A549 (cell line): ENCODE results near the gene DUT. TPM values are rescaled to one million over a fixed set of nuclear protein-coding genes. Genes with fewer than 3 reads are reported as not detected.
A peak's percentile ranks its signal among the peaks of the same experiment; 100 is the strongest.

ENCODE experiments used
- ATAC-seq, 2 experiments: fragments of 200-7000 bp in 1 of 2; fragments of >200 bp in 1 of 2; cut with Nextera tagmentation in 1 of 2; cut with Tn5 transposase in 1 of 2; 3 replicates each; pipeline versions ENCODE4 v1.8.0 to v1.9.1; 2018 to 2020; ENCODE audit warnings: mild to moderate bottlenecking in 1 of 2, moderate library complexity in 1 of 2
- CTCF ChIA-PET: fragments of 300-600 bp; sonication (Branson Sonifier 250); formaldehyde crosslinking; extraction: SDS; loops from one replicate; lab custom pipeline; 2021; ENCODE audit warnings: antibody characterized with exemption, inconsistent platforms; lab: Yijun Ruan, JAX
- POLR2A ChIA-PET: fragments of 350-600 bp; formaldehyde crosslinking; extraction: SDS; loops from one replicate; lab custom pipeline; 2021; ENCODE audit warnings: antibody characterized with exemption, inconsistent platforms; lab: Yijun Ruan, JAX
- DNase-seq, 2 experiments: peaks; one replicate each; pipeline versions ENCODE4 v3.0.0 to v3.0.0-alpha.2; 2011 to 2016; ENCODE audit warnings: low read depth in 1 of 2, low spot score in 1 of 2
- FAIRE-seq: peaks from 2 replicates; lab custom pipeline; 2011; peaks lifted over from hg19 to GRCh38; lab: Jason Lieb, UNC
- H3K27ac ChIP-seq, 2 experiments: fragments of >200 bp; sonication (Bioruptor Twin); formaldehyde crosslinking; 3 replicates each; pipeline ENCODE4 v1.5.1; 2016 to 2017
- H3K4me1 ChIP-seq: fragments of >200 bp; sonication (Bioruptor Twin); formaldehyde crosslinking; 3 replicates; pipeline ENCODE4 v1.6.1; 2016
- H3K4me2 ChIP-seq: fragments of >200 bp; sonication (Bioruptor Twin); formaldehyde crosslinking; 3 replicates; pipeline ENCODE4 v1.6.1; 2016
- H3K4me3 ChIP-seq: fragments of >200 bp; sonication (Bioruptor Twin); formaldehyde crosslinking; 3 replicates; pipeline ENCODE4 v1.5.1; 2016
- H3K9me3 ChIP-seq: fragments of >200 bp; sonication (Bioruptor Twin); formaldehyde crosslinking; 3 replicates; pipeline ENCODE4 v1.6.1; 2016
- CBX2 ChIP-seq: fragments of 200-600 bp; sonication (generic); IDR thresholded peaks from 2 replicates; pipeline ENCODE4 v1.6.1; 2016; ENCODE audit warnings: low read depth, mild to moderate bottlenecking, borderline replicate concordance
- CHD2 ChIP-seq: fragments of 150-350 bp; IDR thresholded peaks from 2 replicates; pipeline ENCODE4 v1.6.1; 2014; ENCODE audit warnings: low read length; ENCODE audit not compliant: partially characterized antibody
- EP300 ChIP-seq, 2 experiments: fragments of >200 bp; sonication (Bioruptor Twin); formaldehyde crosslinking; IDR thresholded peaks; 2 replicates in 1 of 2; 3 replicates in 1 of 2; pipeline ENCODE4 v1.6.1; 2016 to 2017
- FOSB ChIP-seq: fragments of 250-450 bp; sonication (Bioruptor Pico); IDR thresholded peaks from 2 replicates; pipeline ENCODE4 v1.5.0; 2020; ENCODE audit warnings: mild to moderate bottlenecking, moderate library complexity
- FOXS1 ChIP-seq: fragments of 250-450 bp; sonication (Bioruptor Pico); IDR thresholded peaks from 2 replicates; pipeline ENCODE4 v1.5.0; 2020; ENCODE audit warnings: mild to moderate bottlenecking, moderate library complexity
- GATA3 ChIP-seq: IDR thresholded peaks from 2 replicates; pipeline ENCODE4 v1.6.1; 2012; ENCODE audit warnings: borderline replicate concordance
- HDAC2 ChIP-seq: fragments of 200-600 bp; sonication (generic); IDR thresholded peaks from 2 replicates; pipeline ENCODE4 v1.6.1; 2016
- HEYL ChIP-seq: fragments of 250-450 bp; sonication (Bioruptor Pico); IDR thresholded peaks from 2 replicates; pipeline ENCODE4 v1.8.0; 2021; ENCODE audit warnings: mild to moderate bottlenecking, moderate library complexity
- HOXB5 ChIP-seq: fragments of 250-450 bp; sonication (Bioruptor Pico); IDR thresholded peaks from 2 replicates; pipeline ENCODE4 v1.5.0; 2020; ENCODE audit warnings: mild to moderate bottlenecking, moderate library complexity
- JUNB ChIP-seq: fragments of >200 bp; sonication (Bioruptor Twin); formaldehyde crosslinking; IDR thresholded peaks from 2 replicates; pipeline ENCODE4 v1.6.1; 2016
- KDM1A ChIP-seq: fragments of 200-600 bp; sonication (generic); IDR thresholded peaks from 2 replicates; pipeline ENCODE4 v1.6.1; 2016; ENCODE audit warnings: low read depth, mild to moderate bottlenecking
- KDM5A ChIP-seq: fragments of 200-600 bp; sonication (generic); IDR thresholded peaks from 2 replicates; pipeline ENCODE4 v1.6.1; 2016; ENCODE audit warnings: antibody characterized with exemption, mild to moderate bottlenecking
- NPAS2 ChIP-seq: fragments of 250-450 bp; sonication (Bioruptor Pico); IDR thresholded peaks from 2 replicates; pipeline ENCODE4 v1.8.0; 2022; ENCODE audit warnings: mild to moderate bottlenecking, moderate library complexity, borderline replicate concordance
- NR3C1 ChIP-seq: fragments of >200 bp; sonication (Bioruptor Twin); formaldehyde crosslinking; IDR thresholded peaks from 3 replicates; pipeline ENCODE4 v1.6.1; 2017
- POLR2A ChIP-seq: IDR thresholded peaks from 2 replicates; pipeline ENCODE4 v1.6.1; 2012; ENCODE audit warnings: mild to moderate bottlenecking, low read length
- RAD21 ChIP-seq, 2 experiments: fragments of >200 bp in 1 of 2; sonication (Bioruptor Twin) in 1 of 2; formaldehyde crosslinking in 1 of 2; IDR thresholded peaks in 1 of 2; conservative IDR thresholded peaks in 1 of 2; 2 replicates in 1 of 2; 3 replicates in 1 of 2; pipeline ENCODE4 v1.6.1; 2012 to 2018; ENCODE audit warnings: inconsistent platforms in 1 of 2
- RARB ChIP-seq: fragments of 250-450 bp; sonication (Bioruptor Pico); IDR thresholded peaks from 2 replicates; pipeline ENCODE4 v1.8.0; 2021; ENCODE audit warnings: mild to moderate bottlenecking, moderate library complexity
- RFX5 ChIP-seq: fragments of 450-650 bp; IDR thresholded peaks from 2 replicates; pipeline ENCODE4 v1.7.1; 2014; ENCODE audit warnings: antibody characterized with exemption, mild to moderate bottlenecking, moderate library complexity
- SMC3 ChIP-seq: fragments of >200 bp; sonication (Bioruptor Twin); formaldehyde crosslinking; IDR thresholded peaks from 3 replicates; pipeline ENCODE4 v1.6.1; 2018; ENCODE audit warnings: inconsistent platforms
- SREBF2 ChIP-seq: fragments of 450-650 bp; IDR thresholded peaks from 2 replicates; pipeline ENCODE4 v1.6.1; 2014; ENCODE audit warnings: mild to moderate bottlenecking, moderate library complexity
- TFCP2L1 ChIP-seq: fragments of 250-450 bp; sonication (Bioruptor Pico); IDR thresholded peaks from 2 replicates; pipeline ENCODE4 v1.5.0; 2021; ENCODE audit warnings: mild to moderate bottlenecking
- WGBS: methylation state at CpG from one replicate; pipeline ENCODE4 v1.1.6; 2017; ENCODE audit errors: missing lambda C conversion rate; 5-methylcytosine and 5-hydroxymethylcytosine counted together
- polyA plus RNA-seq, 4 experiments: library from polyadenylated mRNA; depleted of rRNA in 3 of 4; stranded (reverse); fragments of >200 nt; fragmentation: RNase III in 1 of 4; extraction: RNeasy Plus Mini Kit Qiagen cat#74134 plus additional on column Dnase treatment in 1 of 4; gene quantifications; 2 replicates in 3 of 4; 3 replicates in 1 of 4; pipeline ENCODE4 v1.2.3, GENCODE V29; 2011 to 2017
- TF ChIP-seq, protein P1 (sequence below): fragments of >200 bp; sonication (Bioruptor Twin); formaldehyde crosslinking; IDR thresholded peaks from 3 replicates; pipeline ENCODE4 v1.5.1; 2016
- TF ChIP-seq, protein P2 (sequence below): fragments of 250-450 bp; sonication (Bioruptor Pico); IDR thresholded peaks from 2 replicates; pipeline ENCODE4 v1.5.0; 2020; ENCODE audit warnings: low read depth, mild to moderate bottlenecking, moderate library complexity
- TF ChIP-seq, protein P3 (sequence below): IDR thresholded peaks from 2 replicates; pipeline ENCODE4 v1.6.1; 2012

Gene DUT
- polyA plus RNA-seq, 2 of the 4 experiments (the other 2 are of a cell fraction), result 89.1 to 114 TPM

DNA sequence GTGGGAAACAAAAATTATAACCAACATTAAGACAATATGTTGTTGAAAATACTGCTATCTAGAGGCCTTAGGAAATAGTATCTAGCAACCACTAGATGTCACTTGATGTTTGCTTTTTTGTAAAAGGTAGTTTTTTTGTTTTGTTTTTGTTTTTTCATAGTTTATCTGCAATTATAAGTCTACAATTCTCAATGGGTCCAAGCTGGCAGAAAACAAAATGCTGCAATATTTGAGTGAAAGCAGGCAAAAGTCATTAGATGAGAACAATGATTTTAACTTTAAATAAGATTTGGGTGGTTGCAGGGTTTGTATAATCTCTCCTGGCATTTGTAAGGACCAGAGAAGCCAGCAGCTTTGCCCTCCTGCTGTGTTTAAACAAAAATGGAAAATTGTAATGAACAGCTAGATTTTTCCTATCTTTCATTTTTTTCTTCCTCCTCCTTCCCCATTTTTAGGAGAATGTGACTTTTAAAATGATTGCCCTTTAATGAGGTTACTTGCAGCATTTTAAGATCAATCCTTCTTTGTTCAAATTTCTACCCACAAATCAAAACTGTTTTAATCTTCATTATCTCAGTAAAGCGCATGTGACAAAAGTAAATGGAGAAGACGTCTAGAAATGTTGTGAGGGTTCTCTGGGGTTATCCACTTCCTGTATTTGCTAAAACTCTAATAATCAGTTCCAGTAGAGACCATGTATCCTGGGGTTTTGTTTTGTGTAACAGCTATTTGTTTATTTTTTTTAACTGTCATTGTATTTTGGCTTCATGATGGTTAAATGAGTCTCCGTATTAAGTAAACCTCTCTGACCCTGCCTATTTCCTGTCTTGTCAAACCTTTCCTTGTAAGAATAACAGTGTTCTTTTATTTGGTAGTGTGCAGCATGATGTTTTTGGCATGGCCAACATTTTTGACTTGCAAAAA lies 27.3 kb downstream of the DUT start:
- Histone ChIP-seq H3K4me2 (peak overlapping the region; percentile 27; the same call in 1 of the 3 replicates), H3K27ac (no peak overlapping the region), H3K4me3 (no peak overlapping the region), H3K4me1 (peaks cover 22% of the 10 kb centered on the region; the same call in 2 of the 3 replicates), H3K9me3 (no peaks in the 10 kb centered on the region)
- ChIA-PET CTCF (interaction anchor here (0.6 to 4.6 kb wide), 31 partner anchors 8 to 1645 kb away, joined by 3 to 30 read pairs (median 3); partner anchors contain the start of gene CEP152), POLR2A (interaction anchor here (1.5 kb wide), 1 partner anchor 287 kb away, joined by 3 read pairs; the partner anchor contains the start of gene FBN1)
- TF ChIP-seq TFCP2L1, result no peak
- TF ChIP-seq RAD21 (conservative IDR thresholded peaks at IDR 0.05 in 1 of 2, IDR thresholded peaks at IDR 0.05 in 1 of 2), result peak; percentile 71 to 81
- TF ChIP-seq, protein P1, sequence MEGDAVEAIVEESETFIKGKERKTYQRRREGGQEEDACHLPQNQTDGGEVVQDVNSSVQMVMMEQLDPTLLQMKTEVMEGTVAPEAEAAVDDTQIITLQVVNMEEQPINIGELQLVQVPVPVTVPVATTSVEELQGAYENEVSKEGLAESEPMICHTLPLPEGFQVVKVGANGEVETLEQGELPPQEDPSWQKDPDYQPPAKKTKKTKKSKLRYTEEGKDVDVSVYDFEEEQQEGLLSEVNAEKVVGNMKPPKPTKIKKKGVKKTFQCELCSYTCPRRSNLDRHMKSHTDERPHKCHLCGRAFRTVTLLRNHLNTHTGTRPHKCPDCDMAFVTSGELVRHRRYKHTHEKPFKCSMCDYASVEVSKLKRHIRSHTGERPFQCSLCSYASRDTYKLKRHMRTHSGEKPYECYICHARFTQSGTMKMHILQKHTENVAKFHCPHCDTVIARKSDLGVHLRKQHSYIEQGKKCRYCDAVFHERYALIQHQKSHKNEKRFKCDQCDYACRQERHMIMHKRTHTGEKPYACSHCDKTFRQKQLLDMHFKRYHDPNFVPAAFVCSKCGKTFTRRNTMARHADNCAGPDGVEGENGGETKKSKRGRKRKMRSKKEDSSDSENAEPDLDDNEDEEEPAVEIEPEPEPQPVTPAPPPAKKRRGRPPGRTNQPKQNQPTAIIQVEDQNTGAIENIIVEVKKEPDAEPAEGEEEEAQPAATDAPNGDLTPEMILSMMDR, result peak; percentile 63
- TF ChIP-seq SMC3, result peak; percentile 80
- WGBS, result 26% methylated on average over 3 of the region's 3 CpGs
- ATAC-seq (peak in 1 of 2 experiments; percentile 69; a peak in 3 of 6 replicates), FAIRE-seq (no peak), DNase-seq (peak in 1 of 2 experiments; percentile 24)

DNA sequence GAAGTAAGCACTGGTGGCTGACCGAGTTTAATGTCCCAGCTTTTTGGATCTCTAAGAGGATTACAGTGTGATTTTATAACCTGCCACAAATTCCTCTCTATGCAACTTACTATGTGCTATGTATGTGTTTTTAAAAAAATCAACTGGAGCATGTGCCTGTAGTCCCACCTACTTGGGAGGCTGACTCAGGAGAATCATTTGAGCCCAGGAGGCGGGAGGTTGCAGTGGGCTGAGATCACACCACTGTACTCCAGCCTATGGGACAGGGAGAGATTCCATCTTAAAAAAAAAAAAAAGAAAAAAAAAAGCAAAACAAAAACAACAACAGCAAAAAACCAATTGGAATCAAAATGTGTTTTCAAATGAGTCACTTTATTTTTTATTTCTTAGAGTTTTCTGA lies 29.6 kb downstream of the DUT start:
- TF ChIP-seq EP300 (IDR thresholded peaks at IDR 0.05), result no peak
- TF ChIP-seq RFX5, result no peak
- no peak for TF ChIP-seq KDM1A
- no peak for TF ChIP-seq SMC3
- TF ChIP-seq, protein P2, sequence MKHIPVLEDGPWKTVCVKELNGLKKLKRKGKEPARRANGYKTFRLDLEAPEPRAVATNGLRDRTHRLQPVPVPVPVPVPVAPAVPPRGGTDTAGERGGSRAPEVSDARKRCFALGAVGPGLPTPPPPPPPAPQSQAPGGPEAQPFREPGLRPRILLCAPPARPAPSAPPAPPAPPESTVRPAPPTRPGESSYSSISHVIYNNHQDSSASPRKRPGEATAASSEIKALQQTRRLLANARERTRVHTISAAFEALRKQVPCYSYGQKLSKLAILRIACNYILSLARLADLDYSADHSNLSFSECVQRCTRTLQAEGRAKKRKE (CRISPR knock-in tag), result no peak
- no peak for TF ChIP-seq HOXB5
- TF ChIP-seq RARB (CRISPR knock-in tag), result no peak
- no peak for TF ChIP-seq POLR2A
- TF ChIP-seq NR3C1, result no peak
- TF ChIP-seq, protein P3, sequence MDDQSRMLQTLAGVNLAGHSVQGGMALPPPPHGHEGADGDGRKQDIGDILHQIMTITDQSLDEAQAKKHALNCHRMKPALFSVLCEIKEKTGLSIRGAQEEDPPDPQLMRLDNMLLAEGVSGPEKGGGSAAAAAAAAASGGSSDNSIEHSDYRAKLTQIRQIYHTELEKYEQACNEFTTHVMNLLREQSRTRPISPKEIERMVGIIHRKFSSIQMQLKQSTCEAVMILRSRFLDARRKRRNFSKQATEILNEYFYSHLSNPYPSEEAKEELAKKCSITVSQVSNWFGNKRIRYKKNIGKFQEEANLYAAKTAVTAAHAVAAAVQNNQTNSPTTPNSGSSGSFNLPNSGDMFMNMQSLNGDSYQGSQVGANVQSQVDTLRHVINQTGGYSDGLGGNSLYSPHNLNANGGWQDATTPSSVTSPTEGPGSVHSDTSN, result no peak
- TF ChIP-seq HEYL, result no peak
- no peak for TF ChIP-seq FOSB
- no peak for TF ChIP-seq CHD2
- TF ChIP-seq GATA3, result no peak
- ATAC-seq, result peak in 1 of 2 experiments; percentile 57; a peak in 1 of 6 replicates
- Histone ChIP-seq H3K4me2 (no peak overlapping the region), H3K4me3 (no peak overlapping the region), H3K4me1 (peaks cover 10% of the 10 kb centered on the region; the same call in 2 of the 3 replicates), H3K9me3 (no peaks in the 10 kb centered on the region), H3K27ac (no peak overlapping the region)
- ChIA-PET POLR2A (no interaction called here), CTCF (no interaction called here)
- no peak for FAIRE-seq
- peak in 1 of 2 experiments; percentile 41 for DNase-seq
- 85% methylated on average over 2 of the region's 2 CpGs for WGBS

DNA sequence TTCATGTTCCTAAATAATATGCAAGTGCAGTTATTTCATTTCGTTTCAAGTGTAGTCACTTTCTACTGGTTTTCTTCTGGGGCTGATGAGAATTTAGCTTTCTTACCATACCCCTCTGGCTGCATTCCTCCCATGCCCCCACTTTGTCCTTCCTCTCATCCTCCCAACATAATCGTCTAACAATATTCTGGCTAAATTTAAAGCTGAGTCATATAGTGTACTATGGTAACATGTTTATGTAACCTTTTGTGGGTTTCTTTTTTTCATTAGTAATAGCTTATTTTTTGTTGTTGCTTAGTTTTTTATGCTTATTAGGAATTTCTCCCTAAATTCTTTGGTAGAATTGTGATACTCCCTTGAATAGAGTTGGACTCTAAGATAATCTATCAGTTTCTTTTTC lies 30.5 kb downstream of the DUT start:
- CTCF ChIA-PET, result interaction anchor here (0.6 to 1.1 kb wide), 5 partner anchors 10 to 1896 kb away, joined by 3 read pairs; partner anchors contain the start of gene SHC4
- DNase-seq (no peak), FAIRE-seq (no peak), ATAC-seq (no peak)
- Histone ChIP-seq H3K4me3 (no peak overlapping the region), H3K27ac (no peak overlapping the region), H3K4me1 (peaks cover 10% of the 10 kb centered on the region; the same call in 2 of the 3 replicates), H3K4me2 (no peak overlapping the region), H3K9me3 (no peaks in the 10 kb centered on the region)
- WGBS, result 35% methylated on average over 2 of the region's 2 CpGs
- no peak for TF ChIP-seq SREBF2
- TF ChIP-seq NR3C1, result no peak
- TF ChIP-seq HDAC2, result no peak
- no peak for TF ChIP-seq FOXS1 (CRISPR knock-in tag)
- TF ChIP-seq RARB (CRISPR knock-in tag), result no peak
- TF ChIP-seq JUNB, result no peak
- TF ChIP-seq EP300 (IDR thresholded peaks at IDR 0.05), result no peak
- TF ChIP-seq KDM5A, result no peak
- TF ChIP-seq NPAS2 (CRISPR knock-in tag), result no peak
- TF ChIP-seq CBX2, result no peak
- TF ChIP-seq, protein P3, result no peak
- TF ChIP-seq GATA3, result no peak
- TF ChIP-seq RFX5, result no peak
- POLR2A ChIA-PET, result no interaction called here
